Stimulated activated naive CD8-positive, alpha-beta T cell treated with anti-CD3 and anti-CD28 coated beads, Interleukin-15, amount 100 ng/mL, for 72 hours (primary cell): ENCODE measurements around the gene CALM1.
A peak's percentile ranks its signal among the peaks of the same experiment; 100 is the strongest.

ENCODE experiments used
- ATAC-seq: fragments of 150-1000 bp; cut with Tn5 transposase; 2 replicates; pipeline ENCODE4 v1.10.0; 2021; ENCODE audit warnings: mild to moderate bottlenecking, moderate library complexity
- DNase-seq, 2 donors: peaks; one replicate each; pipeline ENCODE4 v3.0.0; 2021 to 2022
- H3K27ac Mint-ChIP-seq, 2 donors: one replicate each; pipeline ENCODE4 v1.8.0; 2022; ENCODE audit warnings: mild to moderate bottlenecking in 2 of 2, mixed read lengths in 2 of 2, moderate library complexity in 2 of 2
- H3K27me3 Mint-ChIP-seq: one replicate; pipeline ENCODE4 v1.8.0; 2022; ENCODE audit warnings: mixed read lengths
- H3K4me1 Mint-ChIP-seq: one replicate; pipeline ENCODE4 v1.8.0; 2022; ENCODE audit warnings: mild to moderate bottlenecking, mixed read lengths
- H3K4me3 Mint-ChIP-seq, 2 donors: one replicate each; pipeline ENCODE4 v1.8.0; 2022; ENCODE audit warnings: mild to moderate bottlenecking in 2 of 2, mixed read lengths in 2 of 2, moderate library complexity in 1 of 2
- H3K9me3 Mint-ChIP-seq, 2 donors: one replicate each; pipeline ENCODE4 v1.8.0; 2022; ENCODE audit warnings: mixed read lengths in 2 of 2

Gene CALM1

DNA sequence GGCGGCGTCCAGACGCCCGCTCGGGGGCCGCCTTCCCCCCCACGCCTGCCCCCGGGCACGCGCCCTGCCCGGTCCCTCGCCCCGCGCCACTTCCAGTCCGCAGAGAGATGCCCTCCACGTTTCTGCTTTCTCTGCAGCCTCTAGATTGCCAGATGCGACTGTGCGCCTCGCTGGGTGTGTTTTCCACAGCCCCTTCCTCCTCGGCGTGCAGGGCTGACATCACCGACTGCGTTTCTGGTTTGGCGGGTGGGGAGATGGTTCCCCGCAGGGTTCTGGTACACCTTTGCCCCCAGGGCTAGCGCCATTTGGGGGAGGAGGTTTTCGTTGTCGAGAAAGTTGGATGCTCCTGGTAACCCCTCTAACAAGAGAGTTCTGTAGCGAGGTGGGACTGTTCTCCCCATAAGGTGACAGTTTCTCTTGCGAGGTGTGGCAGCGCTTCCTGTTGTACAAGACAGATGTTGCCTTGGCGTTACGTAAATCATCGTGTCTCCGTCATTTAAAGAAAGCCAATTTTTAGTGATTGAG is 1.5 kb downstream of the CALM1 start:
- Mint-ChIP-seq H3K27me3 (no peaks in the 10 kb centered on the region), H3K9me3 (no peaks in the 10 kb centered on the region), H3K4me3 (peak overlapping the region; percentile 90 to 98), H3K27ac (peak overlapping the region; percentile 99), H3K4me1 (peaks cover 48% of the 10 kb centered on the region)
- ATAC-seq (peak; percentile 33), DNase-seq (peak in 1 of 2 donors; percentile 78)

DNA sequence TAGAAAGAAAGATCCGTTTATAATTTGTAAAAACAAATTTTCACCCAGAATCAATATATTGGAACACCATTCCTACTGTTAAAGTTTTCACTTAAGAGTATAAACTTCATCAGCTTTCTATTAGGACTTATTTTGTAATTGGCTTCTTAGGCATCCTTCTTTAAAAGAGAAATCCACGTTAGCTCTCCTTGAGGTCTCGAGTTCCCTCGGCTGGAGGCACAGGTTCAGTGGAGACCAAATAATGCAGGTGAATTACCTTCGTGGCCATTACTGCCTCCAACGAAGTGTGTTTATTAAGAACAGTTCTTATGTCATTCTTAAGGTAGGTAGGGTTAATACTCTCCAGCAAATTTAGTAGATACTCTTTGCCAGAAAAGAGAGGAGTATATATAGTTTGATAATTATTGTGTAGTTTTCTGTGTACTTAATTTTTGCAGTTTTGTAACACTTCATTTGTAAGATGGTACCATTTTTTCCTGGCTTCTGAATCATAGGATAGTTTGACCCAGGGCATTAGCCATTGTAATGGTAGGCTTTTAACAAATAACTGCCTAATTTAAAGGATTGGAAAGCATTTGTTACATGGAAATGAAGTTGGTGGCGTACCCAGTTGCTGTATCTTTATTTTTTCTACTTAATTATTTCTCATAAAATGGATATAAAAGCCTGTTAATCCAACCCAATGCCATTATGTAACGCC is 2.2 kb downstream of the CALM1 start:
- Mint-ChIP-seq H3K27ac (peak overlapping the region; percentile 99), H3K4me3 (peak overlapping the region; percentile 90 to 98), H3K9me3 (no peaks in the 10 kb centered on the region), H3K27me3 (no peaks in the 10 kb centered on the region), H3K4me1 (peaks cover 54% of the 10 kb centered on the region)
- ATAC-seq (no peak), DNase-seq (no peak)

DNA sequence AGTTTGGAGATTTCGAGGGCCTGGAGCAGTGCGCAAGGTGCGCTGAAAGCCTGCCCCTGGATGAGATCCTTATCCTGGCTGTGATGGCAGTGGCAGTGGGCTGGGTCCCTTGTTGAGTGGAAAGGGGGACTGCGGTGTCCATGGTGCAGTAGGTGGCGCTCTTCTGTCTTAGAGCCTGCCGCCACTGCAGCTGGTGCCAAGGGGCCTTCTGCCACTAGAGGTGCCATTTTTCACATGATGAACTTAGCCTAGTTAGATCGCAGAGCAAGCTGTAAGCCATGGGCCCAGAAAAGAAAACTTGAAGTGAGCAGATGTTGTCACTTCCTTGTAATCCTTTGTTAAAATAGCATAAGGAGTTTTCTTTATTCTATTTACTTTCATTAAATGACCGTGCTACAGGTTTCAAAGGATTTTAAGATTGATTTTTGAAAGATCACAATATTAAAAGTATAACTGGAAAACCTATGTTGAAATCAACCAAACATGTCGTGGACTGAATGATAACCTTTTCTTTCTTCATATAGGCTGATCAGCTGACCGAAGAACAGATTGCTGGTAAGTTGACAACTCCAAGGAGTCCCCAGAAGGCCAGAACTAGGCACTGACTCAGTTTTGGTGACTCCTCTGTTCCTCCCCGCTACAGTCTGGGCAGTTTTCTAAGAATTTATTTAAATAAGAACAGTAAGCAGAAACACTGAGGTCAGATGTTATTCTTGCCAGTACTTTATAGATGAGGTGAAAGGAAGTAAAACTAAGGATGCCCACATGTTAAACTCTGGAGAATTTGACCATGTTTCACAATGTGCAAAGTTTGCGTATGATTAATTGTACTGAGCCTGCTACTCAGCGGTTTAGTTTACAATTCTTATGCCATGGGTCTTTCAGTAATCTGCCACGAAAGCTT is 3.0 kb downstream of the CALM1 start:
- no peaks in the 10 kb centered on the region for H3K27me3 Mint-ChIP-seq
- ATAC-seq, result peak; percentile 54
- peaks cover 61% of the 10 kb centered on the region for H3K4me1 Mint-ChIP-seq

DNA sequence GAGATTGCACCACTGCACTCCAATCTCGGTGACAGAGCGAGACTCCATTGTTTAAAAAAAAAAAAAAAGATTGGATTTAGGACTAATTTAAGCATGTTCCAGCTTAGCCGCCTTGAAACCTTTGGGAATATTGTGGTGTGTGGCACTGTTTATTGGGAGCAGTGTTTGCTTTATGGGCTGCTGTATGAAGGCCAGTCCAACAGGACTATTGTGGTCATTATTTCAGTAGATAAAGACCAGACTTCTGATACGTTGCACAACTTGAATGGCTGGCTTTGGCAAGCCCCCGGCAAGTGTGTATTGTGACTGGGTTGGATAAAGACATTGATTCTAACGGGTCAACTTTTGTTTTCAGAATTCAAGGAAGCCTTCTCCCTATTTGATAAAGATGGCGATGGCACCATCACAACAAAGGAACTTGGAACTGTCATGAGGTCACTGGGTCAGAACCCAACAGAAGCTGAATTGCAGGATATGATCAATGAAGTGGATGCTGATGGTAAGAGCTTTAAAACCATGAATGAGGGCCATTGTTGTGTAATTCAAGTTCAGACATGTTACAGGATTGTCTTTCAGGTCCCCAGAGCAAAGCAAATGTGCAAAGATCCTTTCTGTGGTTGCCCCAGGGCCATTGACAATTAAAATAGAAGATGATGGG is 4.2 kb downstream of the CALM1 start:
- peak overlapping the region in 1 of 2 donors; percentile 59 for H3K27ac Mint-ChIP-seq
- H3K4me3 Mint-ChIP-seq, result peak overlapping the region; percentile 22 to 90
- ATAC-seq, result no peak
- DNase-seq, result no peak
- peaks cover 70% of the 10 kb centered on the region for H3K4me1 Mint-ChIP-seq
- no peaks in the 10 kb centered on the region for H3K27me3 Mint-ChIP-seq
- no peaks in the 10 kb centered on the region for H3K9me3 Mint-ChIP-seq

More for the DNA sequence above, 3.0 kb downstream of the CALM1 start:
- DNase-seq, result peak; percentile 85 to 89
- Mint-ChIP-seq H3K9me3 (no peaks in the 10 kb centered on the region), H3K27ac (peak overlapping the region; percentile 99), H3K4me3 (peak overlapping the region; percentile 90 to 98)

DNA sequence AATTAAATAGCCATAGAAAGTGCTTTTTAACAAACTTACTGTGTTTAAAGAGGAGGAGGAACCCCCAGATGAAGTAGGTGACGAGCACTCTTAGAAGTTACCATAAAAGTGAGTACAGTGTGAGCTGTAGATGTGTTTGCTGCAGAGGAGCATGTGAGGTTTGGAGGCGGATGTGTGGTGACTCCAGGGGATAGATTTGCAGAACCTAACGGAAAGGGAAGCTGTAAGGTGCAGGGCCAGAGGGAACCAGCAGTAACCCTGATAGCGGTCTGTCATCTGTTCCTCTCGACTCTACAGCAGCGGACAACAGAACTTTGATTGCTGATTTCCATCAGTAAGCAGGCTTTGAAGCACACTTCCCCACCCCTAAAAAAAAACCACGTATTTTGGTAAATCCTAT is 5.2 kb downstream of the CALM1 start:
- DNase-seq (no peak), ATAC-seq (no peak)
- peaks cover 77% of the 10 kb centered on the region for H3K4me1 Mint-ChIP-seq
- peak overlapping the region; percentile 45 to 94 for H3K27ac Mint-ChIP-seq
- no peaks in the 10 kb centered on the region for H3K27me3 Mint-ChIP-seq
- H3K4me3 Mint-ChIP-seq, result peak overlapping the region in 1 of 2 donors; percentile 12
- H3K9me3 Mint-ChIP-seq, result no peaks in the 10 kb centered on the region

DNA sequence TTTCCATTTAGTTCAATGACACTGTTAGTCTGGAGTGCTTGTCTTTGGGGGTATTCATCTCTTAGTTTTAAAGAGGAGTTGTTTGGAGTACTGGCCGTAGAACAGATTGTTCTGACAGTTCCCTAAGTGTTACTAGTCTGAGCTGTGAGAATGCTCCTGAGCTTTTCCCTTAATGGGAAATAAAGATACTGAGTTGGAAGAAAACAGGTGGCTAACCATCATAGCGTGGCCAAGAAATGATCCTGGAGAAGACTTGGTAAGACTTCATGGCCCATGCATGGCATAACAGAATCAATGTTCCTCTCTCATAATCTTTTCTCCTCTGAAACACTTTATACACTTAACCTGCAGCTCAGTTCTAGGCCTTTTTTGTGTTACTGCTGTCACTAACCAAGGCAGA is 6.2 kb downstream of the CALM1 start:
- no peak for DNase-seq
- no peaks in the 10 kb centered on the region for H3K27me3 Mint-ChIP-seq
- no peak for ATAC-seq
- H3K27ac Mint-ChIP-seq, result no peak overlapping the region
- H3K4me1 Mint-ChIP-seq, result peaks cover 77% of the 10 kb centered on the region
- no peak overlapping the region for H3K4me3 Mint-ChIP-seq
- H3K9me3 Mint-ChIP-seq, result no peaks in the 10 kb centered on the region

DNA sequence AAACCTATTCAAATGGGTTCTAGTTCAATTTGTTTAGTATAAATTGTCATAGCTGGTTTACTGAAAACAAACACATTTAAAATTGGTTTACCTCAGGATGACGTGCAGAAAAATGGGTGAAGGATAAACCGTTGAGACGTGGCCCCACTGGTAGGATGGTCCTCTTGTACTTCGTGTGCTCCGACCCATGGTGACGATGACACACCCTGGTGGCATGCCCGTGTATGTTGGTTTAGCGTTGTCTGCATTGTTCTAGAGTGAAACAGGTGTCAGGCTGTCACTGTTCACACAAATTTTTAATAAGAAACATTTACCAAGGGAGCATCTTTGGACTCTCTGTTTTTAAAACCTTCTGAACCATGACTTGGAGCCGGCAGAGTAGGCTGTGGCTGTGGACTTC is 8.3 kb downstream of the CALM1 start:
- ATAC-seq, result no peak
- no peaks in the 10 kb centered on the region for H3K27me3 Mint-ChIP-seq
- DNase-seq, result no peak
- H3K9me3 Mint-ChIP-seq, result no peaks in the 10 kb centered on the region
- no peak overlapping the region for H3K4me3 Mint-ChIP-seq
- H3K27ac Mint-ChIP-seq, result no peak overlapping the region
- peaks cover 76% of the 10 kb centered on the region for H3K4me1 Mint-ChIP-seq

DNA sequence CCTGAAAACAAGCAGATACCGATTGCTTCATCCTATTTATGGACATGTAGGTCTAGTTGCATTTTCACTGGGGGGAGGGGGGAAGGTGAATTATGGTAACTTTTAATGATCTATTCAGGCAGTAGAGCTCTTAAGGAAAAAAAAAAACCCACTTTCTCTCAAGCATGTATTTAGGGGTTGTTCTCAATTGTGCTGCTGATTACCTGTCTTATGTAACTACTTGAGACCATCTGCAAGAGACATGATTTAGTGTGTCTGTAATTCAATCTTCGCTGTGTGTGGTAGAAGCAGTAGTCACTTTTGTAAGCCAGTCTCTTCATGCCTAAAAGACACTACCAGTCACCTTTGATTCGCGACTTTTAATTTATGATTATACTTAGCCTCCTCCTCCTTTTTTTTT is 8.9 kb downstream of the CALM1 start:
- ATAC-seq (no peak), DNase-seq (peak in 1 of 2 donors; percentile 2)
- H3K4me3 Mint-ChIP-seq, result no peak overlapping the region
- no peaks in the 10 kb centered on the region for H3K27me3 Mint-ChIP-seq
- peak overlapping the region in 1 of 2 donors; percentile 35 for H3K27ac Mint-ChIP-seq
- H3K4me1 Mint-ChIP-seq, result peaks cover 73% of the 10 kb centered on the region
- no peaks in the 10 kb centered on the region for H3K9me3 Mint-ChIP-seq

DNA sequence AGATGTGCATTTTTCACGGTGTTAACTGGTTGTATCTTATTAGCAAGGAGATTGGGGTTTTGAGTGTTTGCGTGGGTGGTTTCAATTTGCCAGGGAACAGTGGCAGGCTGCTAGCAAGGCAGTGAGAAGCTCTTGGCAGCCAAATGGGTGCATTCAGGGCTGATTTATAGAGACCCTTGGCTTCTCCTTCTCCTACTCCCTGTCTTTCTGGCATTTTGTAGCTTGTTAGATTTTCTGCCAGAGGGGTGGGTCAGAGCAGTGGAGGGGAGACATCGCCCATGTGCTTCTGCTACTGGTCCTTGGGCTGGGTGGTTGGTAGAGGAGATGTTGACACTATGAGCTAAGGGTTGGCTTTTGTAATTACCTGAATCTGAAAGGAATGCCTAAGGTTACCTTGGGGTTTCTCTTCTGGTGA is 9.6 kb downstream of the CALM1 start:
- peak; percentile 58 for ATAC-seq
- Mint-ChIP-seq H3K4me1 (peaks cover 66% of the 10 kb centered on the region), H3K27ac (peak overlapping the region; percentile 31 to 57), H3K4me3 (no peak overlapping the region), H3K9me3 (no peaks in the 10 kb centered on the region), H3K27me3 (no peaks in the 10 kb centered on the region)
- peak in 1 of 2 donors; percentile 7 for DNase-seq

DNA sequence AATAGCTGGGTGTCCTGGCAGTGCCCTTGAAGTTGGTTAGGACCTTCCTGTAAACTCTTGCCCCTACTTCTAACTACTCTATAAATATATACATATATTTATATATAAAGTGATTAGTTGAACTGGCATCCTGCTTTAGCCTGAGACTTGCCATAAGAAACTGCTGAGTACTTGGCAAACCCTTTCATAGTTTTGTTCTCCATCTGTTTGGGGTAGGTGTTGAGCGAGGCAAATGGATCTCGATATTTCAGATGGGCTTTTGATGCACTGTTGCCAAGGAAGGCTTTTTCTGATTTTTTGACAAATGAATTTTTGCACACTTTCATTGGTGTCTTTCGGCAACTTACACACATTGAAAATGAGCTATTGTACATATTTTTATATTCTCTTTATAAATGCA is 10.4 kb downstream of the CALM1 start:
- H3K27ac Mint-ChIP-seq, result no peak overlapping the region

DNA sequence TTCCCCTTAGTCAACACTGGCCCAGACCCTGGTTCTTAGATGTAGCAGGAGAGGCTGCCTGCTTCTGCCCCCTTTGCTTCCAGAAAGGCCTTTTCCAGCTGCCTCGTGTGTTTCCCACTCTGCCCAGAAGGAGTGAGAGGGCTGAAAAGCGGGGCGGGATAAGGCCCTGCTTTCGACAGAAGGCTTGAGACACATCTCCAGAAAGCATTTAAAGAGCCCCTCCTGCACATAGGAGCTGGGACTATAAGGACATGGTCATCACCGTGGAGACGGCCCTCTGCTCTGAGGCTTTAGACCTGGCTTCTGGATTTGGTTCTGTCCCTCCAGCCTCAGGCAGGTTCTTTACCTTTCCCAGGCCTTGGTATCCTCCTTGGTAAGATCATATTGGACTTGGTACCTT is 11.9 kb downstream of the CALM1 start:
- no peak for ATAC-seq
- Mint-ChIP-seq H3K4me3 (no peak overlapping the region), H3K27ac (peak overlapping the region in 1 of 2 donors; percentile 29), H3K27me3 (no peaks in the 10 kb centered on the region), H3K9me3 (no peaks in the 10 kb centered on the region), H3K4me1 (peaks cover 43% of the 10 kb centered on the region)
- peak in 1 of 2 donors; percentile 11 for DNase-seq

More for the DNA sequence above, 10.4 kb downstream of the CALM1 start:
- DNase-seq, result peak in 1 of 2 donors; percentile 5
- Mint-ChIP-seq H3K9me3 (no peaks in the 10 kb centered on the region), H3K4me1 (peaks cover 58% of the 10 kb centered on the region), H3K4me3 (no peak overlapping the region), H3K27me3 (no peaks in the 10 kb centered on the region)
- no peak for ATAC-seq

DNA sequence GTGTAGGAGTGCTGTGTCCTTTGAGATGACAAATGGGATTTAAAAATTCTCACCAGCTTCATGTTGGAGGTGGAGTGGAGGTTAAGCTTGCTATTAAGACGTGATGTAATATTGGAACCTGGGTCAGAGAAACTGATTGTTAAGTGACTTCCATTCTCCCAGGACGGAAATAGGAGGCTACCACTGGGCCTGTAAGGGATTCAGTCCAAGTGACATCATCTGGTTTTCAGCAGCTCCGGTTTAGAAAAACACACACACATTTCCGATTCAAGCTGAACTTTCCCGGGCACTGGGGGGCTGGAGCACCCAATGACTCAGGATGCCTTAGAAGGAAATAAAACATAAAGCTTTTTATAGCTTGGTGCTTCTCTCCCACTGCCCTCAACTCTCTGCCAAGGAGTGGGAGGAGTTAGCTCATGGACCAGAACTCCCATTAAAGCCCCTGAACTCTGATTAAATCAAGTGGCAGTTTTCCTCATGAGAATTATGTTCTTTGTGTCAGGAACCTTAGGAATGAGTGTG is 12.4 kb downstream of the CALM1 start:
- no peak overlapping the region for H3K4me3 Mint-ChIP-seq
- no peak for ATAC-seq
- peaks cover 38% of the 10 kb centered on the region for H3K4me1 Mint-ChIP-seq
- no peaks in the 10 kb centered on the region for H3K9me3 Mint-ChIP-seq
- H3K27ac Mint-ChIP-seq, result peak overlapping the region; percentile 29 to 36
- no peaks in the 10 kb centered on the region for H3K27me3 Mint-ChIP-seq
- no peak for DNase-seq

DNA sequence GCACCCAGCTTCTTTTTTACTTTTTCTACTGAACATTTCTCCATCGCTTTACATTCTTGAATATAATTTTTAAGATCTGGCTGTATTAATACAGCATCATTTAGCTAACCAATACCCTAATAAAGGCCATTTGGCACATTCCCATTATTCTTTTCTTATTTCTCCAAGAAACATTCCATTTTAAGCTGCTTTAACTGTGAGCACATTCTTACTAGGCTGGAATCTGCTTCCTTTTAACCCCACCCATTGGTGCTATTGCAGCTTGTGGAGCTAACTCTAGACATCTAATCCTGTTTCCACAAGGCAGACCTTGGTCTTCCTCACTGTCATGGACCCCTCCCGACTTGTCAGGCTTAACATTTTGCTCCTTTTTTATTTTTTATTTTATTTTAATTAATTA is 15.2 kb downstream of the CALM1 start:
- H3K27ac Mint-ChIP-seq, result no peak overlapping the region
- H3K27me3 Mint-ChIP-seq, result no peaks in the 10 kb centered on the region
- peaks cover 17% of the 10 kb centered on the region for H3K4me1 Mint-ChIP-seq
- DNase-seq (no peak), ATAC-seq (no peak)
- H3K4me3 Mint-ChIP-seq, result no peak overlapping the region
- H3K9me3 Mint-ChIP-seq, result no peaks in the 10 kb centered on the region

DNA sequence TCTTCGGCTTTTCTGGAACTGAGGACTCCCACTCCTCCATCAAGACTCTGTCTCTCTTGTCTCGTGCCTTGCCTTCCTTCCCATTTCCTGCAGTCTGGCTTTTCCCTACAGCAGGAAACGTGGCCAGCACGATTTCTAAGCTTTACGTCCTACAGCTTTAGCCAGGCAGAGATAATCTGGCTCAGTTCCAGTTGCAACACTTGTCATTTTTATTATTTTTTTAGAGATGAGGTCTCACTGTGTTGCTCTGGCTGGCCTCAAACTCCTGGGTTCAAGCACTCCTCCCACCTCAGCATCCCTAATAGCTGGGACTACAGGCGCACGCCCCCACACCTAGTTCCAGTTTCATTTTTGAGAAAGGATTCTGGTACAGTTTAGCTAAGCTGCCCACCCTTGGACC is 19.9 kb downstream of the CALM1 start:
- ATAC-seq (no peak), DNase-seq (no peak)
- no peaks in the 10 kb centered on the region for H3K9me3 Mint-ChIP-seq
- no peak overlapping the region for H3K27ac Mint-ChIP-seq
- H3K4me3 Mint-ChIP-seq, result no peak overlapping the region
- peaks cover 4% of the 10 kb centered on the region for H3K4me1 Mint-ChIP-seq
- H3K27me3 Mint-ChIP-seq, result no peaks in the 10 kb centered on the region

DNA sequence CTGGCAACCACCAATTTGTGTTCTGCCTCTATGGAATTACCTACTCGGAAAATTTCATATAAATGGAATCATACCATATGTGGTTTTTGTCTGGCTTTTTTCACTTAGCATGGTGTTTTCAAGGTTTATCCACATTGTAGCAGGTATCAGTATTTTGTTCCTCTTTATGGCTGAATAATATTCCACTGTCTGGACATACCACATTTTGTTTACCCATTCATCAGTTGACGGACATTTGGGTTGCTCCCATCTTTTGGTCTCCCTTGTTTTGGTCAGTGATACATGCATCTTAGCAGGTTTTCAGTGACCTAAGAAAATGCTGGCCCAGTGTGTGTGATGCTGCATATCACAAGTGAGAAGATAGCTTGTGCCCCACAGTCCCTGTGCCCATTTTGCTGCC is 21.2 kb downstream of the CALM1 start:
- DNase-seq (no peak), ATAC-seq (no peak)
- Mint-ChIP-seq H3K4me1 (peaks cover 4% of the 10 kb centered on the region), H3K27ac (no peak overlapping the region), H3K4me3 (no peak overlapping the region), H3K9me3 (no peaks in the 10 kb centered on the region), H3K27me3 (no peaks in the 10 kb centered on the region)
